Ectodermal cell (in vitro differentiated cells): ENCODE results near the gene LPP.

Source experiments
- H3K27ac ChIP-seq: 2 replicates; pipeline ENCODE4 v1.7.0; 2013; ENCODE audit warnings: mild to moderate bottlenecking, low read depth, low read length; ENCODE audit not compliant: insufficient read depth, poor library complexity, severe bottlenecking
- H3K27me3 ChIP-seq: 2 replicates; pipeline ENCODE4 v1.7.0; 2013; ENCODE audit warnings: mild to moderate bottlenecking, low read length; ENCODE audit not compliant: insufficient read depth, control insufficient read depth, poor library complexity, severe bottlenecking
- H3K36me3 ChIP-seq: one replicate; pipeline ENCODE4 v1.7.0; 2013; ENCODE audit warnings: low read length; ENCODE audit not compliant: control insufficient read depth, insufficient read depth
- H3K4me1 ChIP-seq: one replicate; pipeline ENCODE4 v1.7.0; 2013; ENCODE audit warnings: low read length; ENCODE audit not compliant: control insufficient read depth, insufficient read depth
- H3K4me3 ChIP-seq: 2 replicates; pipeline ENCODE4 v1.7.0; 2013; ENCODE audit warnings: low read depth, low read length, control low read depth; ENCODE audit not compliant: insufficient read depth
- H3K9me3 ChIP-seq: 2 replicates; pipeline ENCODE4 v1.7.0; 2013; ENCODE audit warnings: mild to moderate bottlenecking, low read length, moderate library complexity; ENCODE audit not compliant: control insufficient read depth
- WGBS, 2 experiments: methylation state at CpG; one replicate each; pipeline ENCODE4 v1.1.7; 2013; ENCODE audit warnings: missing lambda C conversion rate in 2 of 2; 5-methylcytosine and 5-hydroxymethylcytosine counted together

Gene LPP

GRCh38 chr3:188303823-188304222 is 149.9 kb downstream of the LPP start:
- no peak overlapping the region for H3K27ac ChIP-seq
- H3K36me3 ChIP-seq: no peaks in the 10 kb centered on the region
- no peaks in the 10 kb centered on the region for H3K27me3 ChIP-seq
- H3K4me1 ChIP-seq: peaks cover 33% of the 10 kb centered on the region
- no peak overlapping the region for H3K4me3 ChIP-seq
- 95 to 100% methylated on average over 2 to 3 of the region's 3 CpGs for WGBS, 2 experiments
- no peaks in the 10 kb centered on the region for H3K9me3 ChIP-seq

- no peak overlapping the region for H3K27ac ChIP-seq
- 81 to 100% methylated on average over 1 of the region's 1 CpG for WGBS, 2 experiments
- H3K27me3 ChIP-seq: no peaks in the 10 kb centered on the region
- no peaks in the 10 kb centered on the region for H3K36me3 ChIP-seq
- H3K4me1 ChIP-seq: peaks cover 26% of the 10 kb centered on the region
- no peak overlapping the region for H3K4me3 ChIP-seq
- H3K9me3 ChIP-seq: no peaks in the 10 kb centered on the region
These were observed 150.5 kb downstream of the LPP start for GRCh38 chr3:188304501-188304900.

- Histone ChIP-seq H3K4me1 (peaks cover 23% of the 10 kb centered on the region), H3K9me3 (no peaks in the 10 kb centered on the region), H3K36me3 (no peaks in the 10 kb centered on the region), H3K27me3 (no peaks in the 10 kb centered on the region), H3K27ac (no peak overlapping the region), H3K4me3 (no peak overlapping the region)
- WGBS, 2 experiments: 83% methylated on average over 1 of the region's 2 CpGs; no CpG with 5 or more reads in 1 of the 2 experiments
These were observed 151.3 kb downstream of the LPP start for GRCh38 chr3:188305220-188305619.

GRCh38 chr3:188306435-188307005 is 152.6 kb downstream of the LPP start:
- H3K9me3 ChIP-seq: no peaks in the 10 kb centered on the region
- H3K36me3 ChIP-seq: no peaks in the 10 kb centered on the region
- no peaks in the 10 kb centered on the region for H3K27me3 ChIP-seq
- H3K4me3 ChIP-seq: no peak overlapping the region
- WGBS, 2 experiments: 95 to 96% methylated on average over 8 of the region's 8 CpGs
- peaks cover 16% of the 10 kb centered on the region for H3K4me1 ChIP-seq
- H3K27ac ChIP-seq: no peak overlapping the region

GRCh38 chr3:188309437-188310269 is 155.7 kb downstream of the LPP start:
- H3K4me3 ChIP-seq: no peak overlapping the region
- H3K9me3 ChIP-seq: no peaks in the 10 kb centered on the region
- H3K27me3 ChIP-seq: no peaks in the 10 kb centered on the region
- H3K36me3 ChIP-seq: no peaks in the 10 kb centered on the region
- 83 to 88% methylated on average over 5 to 6 of the region's 6 CpGs for WGBS, 2 experiments
- no peak overlapping the region for H3K27ac ChIP-seq
- no peaks in the 10 kb centered on the region for H3K4me1 ChIP-seq

DNA sequence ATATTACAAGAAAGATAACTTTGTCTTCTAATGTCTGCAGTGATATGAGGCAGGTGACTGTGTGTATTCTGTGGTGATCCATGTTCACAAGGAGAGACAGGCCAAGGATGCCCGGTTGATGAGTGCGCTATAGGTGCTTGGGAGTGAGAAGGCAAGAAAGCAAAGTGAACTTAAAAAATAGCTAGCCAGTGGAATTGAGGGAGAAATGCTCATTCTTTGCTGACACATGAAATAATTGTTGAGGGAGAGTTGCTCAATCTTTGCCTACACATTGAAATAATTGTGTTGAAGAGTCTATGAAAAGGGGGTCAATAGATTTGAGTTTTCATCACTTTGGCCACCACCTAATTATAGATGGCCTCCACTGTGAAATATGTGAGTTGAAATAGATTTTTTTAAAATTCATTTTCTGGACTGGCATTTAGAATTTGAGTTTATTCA is 156.3 kb downstream of the LPP start:
- H3K36me3 ChIP-seq: no peaks in the 10 kb centered on the region
- no peak overlapping the region for H3K27ac ChIP-seq
- H3K4me3 ChIP-seq: no peak overlapping the region
- H3K9me3 ChIP-seq: no peaks in the 10 kb centered on the region
- no peaks in the 10 kb centered on the region for H3K27me3 ChIP-seq
- 93 to 100% methylated on average over 2 of the region's 2 CpGs for WGBS, 2 experiments
- no peaks in the 10 kb centered on the region for H3K4me1 ChIP-seq

- Histone ChIP-seq H3K4me3 (no peak overlapping the region), H3K36me3 (no peaks in the 10 kb centered on the region), H3K9me3 (no peaks in the 10 kb centered on the region), H3K4me1 (no peaks in the 10 kb centered on the region), H3K27me3 (no peaks in the 10 kb centered on the region), H3K27ac (no peak overlapping the region)
- 94 to 100% methylated on average over 1 to 2 of the region's 2 CpGs for WGBS, 2 experiments
These were observed 161.6 kb downstream of the LPP start for GRCh38 chr3:188315553-188315952.

- Histone ChIP-seq H3K4me1 (no peaks in the 10 kb centered on the region), H3K36me3 (no peaks in the 10 kb centered on the region), H3K4me3 (no peak overlapping the region), H3K27ac (no peak overlapping the region), H3K9me3 (no peaks in the 10 kb centered on the region), H3K27me3 (no peaks in the 10 kb centered on the region)
- WGBS, 2 experiments: 82 to 90% methylated on average over 6 of the region's 6 CpGs
These were observed 162.2 kb downstream of the LPP start for GRCh38 chr3:188316021-188316722.

- Histone ChIP-seq H3K36me3 (no peaks in the 10 kb centered on the region), H3K4me1 (no peaks in the 10 kb centered on the region), H3K9me3 (no peaks in the 10 kb centered on the region), H3K27ac (no peak overlapping the region), H3K27me3 (no peaks in the 10 kb centered on the region), H3K4me3 (no peak overlapping the region)
- WGBS, 2 experiments: 91 to 95% methylated on average over 3 of the region's 3 CpGs
These were observed 162.7 kb downstream of the LPP start for GRCh38 chr3:188316723-188317070.

GRCh38 chr3:188319569-188319968 is 165.6 kb downstream of the LPP start:
- Histone ChIP-seq H3K9me3 (no peaks in the 10 kb centered on the region), H3K27ac (no peak overlapping the region), H3K4me3 (no peak overlapping the region)

More at GRCh38 chr3:188319569-188319968, 165.6 kb downstream of the LPP start:
- WGBS, 2 experiments: 89 to 100% methylated on average over 1 of the region's 1 CpG
- H3K27me3 ChIP-seq: no peaks in the 10 kb centered on the region
- H3K4me1 ChIP-seq: no peaks in the 10 kb centered on the region
- no peaks in the 10 kb centered on the region for H3K36me3 ChIP-seq
